ENCODE results near the gene ARF5.

ARF5 gene

GRCh38 chr7:127632276-127632910, 44.2 kb downstream of the ARF5 start:
- H3K27ac ChIP-seq, result no peak overlapping the region
- TF ChIP-seq CTCF (IDR thresholded peaks at IDR 0.05), result no peak
- no peak for TF ChIP-seq ZFX (IDR thresholded peaks at IDR 0.05; ENCODE audit: borderline replicate concordance)

GRCh38 chr7:127635659-127636285, 47.6 kb downstream of the ARF5 start:
- no peak for TF ChIP-seq ZFX (IDR thresholded peaks at IDR 0.05; ENCODE audit: borderline replicate concordance)
- no peak for TF ChIP-seq CTCF (IDR thresholded peaks at IDR 0.05)
- H3K27ac ChIP-seq, result no peak overlapping the region

- TF ChIP-seq ZFX (IDR thresholded peaks at IDR 0.05; ENCODE audit: borderline replicate concordance), result no peak
- no peak for TF ChIP-seq CTCF (IDR thresholded peaks at IDR 0.05)
- no peak overlapping the region for H3K27ac ChIP-seq
These were observed 50.0 kb downstream of the ARF5 start for GRCh38 chr7:127638197-127638596.

Data from 22Rv1 (cell line).